ENCODE measurements around the gene NTNG1. TPM values are rescaled to one million over a fixed set of nuclear protein-coding genes. Genes with fewer than 3 reads are reported as not detected.

The NTNG1 gene
- total and polyA plus RNA-seq, 2 of the 13 experiments (the other 11 are each of a cell fraction or from before 2014, with no cell fraction given): not detected

- H3K4me1 ChIP-seq (ENCODE audit: insufficient read depth, low read length): no peaks in the 10 kb centered on the region
- DNase-seq (ENCODE audit: low spot score): no peak
- H3K4me3 ChIP-seq (replicated peaks in 1 of 3; ENCODE audit: insufficient read depth in 1 of 3, low read depth in 2 of 3, low read length in 3 of 3): no peak overlapping the region
- H4K20me1 ChIP-seq (ENCODE audit: insufficient read depth, low read length): no peaks in the 10 kb centered on the region
- H3K36me3 ChIP-seq (replicated peaks in 1 of 2; ENCODE audit: control insufficient read depth in 1 of 2, insufficient read depth in 2 of 2, low read length in 2 of 2): no peaks in the 10 kb centered on the region
- no peaks in the 10 kb centered on the region for H3K79me2 ChIP-seq (ENCODE audit: insufficient read depth, low read length)
- FAIRE-seq: no peak
- no peak overlapping the region for H3K4me2 ChIP-seq (ENCODE audit: low read depth, low read length)
- H2AFZ ChIP-seq (ENCODE audit: low read length): no peak overlapping the region
- H3K9ac ChIP-seq (ENCODE audit: insufficient read depth, low read depth, low read length): no peak overlapping the region
- H3K27me3 ChIP-seq (ENCODE audit: control insufficient read depth in 1 of 2, insufficient read depth in 2 of 2, low read length in 2 of 2): no peaks in the 10 kb centered on the region
- ATAC-seq: no peak
- no TSS peak for BruUV-seq (replicated peaks)
- in situ Hi-C loops (cut with HindIII; ENCODE audit: extremely low pct_ligation_motif_present, low pct_unique_long_range_greater_than_20kb): no loop called here
- no peaks in the 10 kb centered on the region; the same call in 1 of the 2 replicates for H3K9me3 ChIP-seq (ENCODE audit: low read length)
- ChIA-PET CTCF (ENCODE audit: low intra/inter-chr PET ratio, low total read pairs) (no interaction called here), POLR2A (no interaction called here)
- no peak overlapping the region for H3K27ac ChIP-seq (ENCODE audit: extremely low read length, insufficient read depth, low read length)
- intact Hi-C loops (cut with micrococcal nuclease; ENCODE audit: unreplicated experiment): no loop called here
- 0% methylated on average over 1 of the region's 1 CpG for whole genome bisulfite sequencing (ENCODE audit: low lambda C conversion rate)
- no peak for TF ChIP-seq ZNF17 (CRISPR knock-in tag; IDR thresholded peaks at IDR 0.05)
- no peak for TF ChIP-seq BCL3 (CRISPR knock-in tag; IDR thresholded peaks at IDR 0.05)
- TF ChIP-seq REXO4 (CRISPR knock-in tag; IDR thresholded peaks at IDR 0.05; ENCODE audit: borderline replicate concordance): no peak
- no peak for TF ChIP-seq FOXK2 (IDR thresholded peaks at IDR 0.05)
- no peak for TF ChIP-seq ZNF496 (CRISPR knock-in tag; IDR thresholded peaks at IDR 0.05; ENCODE audit: insufficient replicate concordance)
- TF ChIP-seq ZNF280D (CRISPR knock-in tag; IDR thresholded peaks at IDR 0.05): no peak
- no peak for TF ChIP-seq HOMEZ (CRISPR knock-in tag; IDR thresholded peaks at IDR 0.05; ENCODE audit: low read depth)
- TF ChIP-seq RFX1 (IDR thresholded peaks at IDR 0.05): no peak
- no peak for TF ChIP-seq KIAA2018 (CRISPR knock-in tag; IDR thresholded peaks at IDR 0.05; ENCODE audit: borderline replicate concordance)
- TF ChIP-seq NFRKB (IDR thresholded peaks at IDR 0.05): no peak
Observed at GRCh38 chr1:107175102-107175909, 34.5 kb downstream of the NTNG1 start.
